AG09309 (cell line): ENCODE data around the gene VSTM2B.
A peak's percentile ranks its signal among the peaks of the same experiment; 100 is the strongest.

ENCODE experiments used
- DNase-seq: peaks from one replicate; pipeline ENCODE4 v3.0.0-alpha.2; 2010; ENCODE audit warnings: low read depth
- H3K4me3 ChIP-seq: 2 replicates; pipeline ENCODE4 v1.5.1; 2011; ENCODE audit warnings: mild to moderate bottlenecking, low read depth, low read length, moderate library complexity; ENCODE audit not compliant: control insufficient read depth
- CTCF ChIP-seq: IDR thresholded peaks from 2 replicates; pipeline ENCODE4 v1.5.1; 2011; ENCODE audit warnings: mild to moderate bottlenecking, low read depth, low read length, inconsistent platforms; ENCODE audit not compliant: insufficient read depth, control insufficient read depth; ENCODE audit errors: missing control alignments

Gene VSTM2B

GRCh38 chr19:29603308-29603707 lies 77.5 kb downstream of the VSTM2B start:
- TF ChIP-seq CTCF, result no peak
- H3K4me3 ChIP-seq, result no peak overlapping the region
- no peak for DNase-seq

- no peak for TF ChIP-seq CTCF
- H3K4me3 ChIP-seq, result peak within 1 kb of the TSS; percentile 93
- peak; percentile 72 for DNase-seq
Observed at GRCh38 chr19:29605653-29606419, 80.0 kb downstream of the VSTM2B start, which contains the start of gene POP4. Gene POP4 (plus strand): TSS chr19:29606283. CDS start chr19:29606319, 36 bp downstream.

GRCh38 chr19:29606420-29606747 lies 80.6 kb downstream of the VSTM2B start:
- H3K4me3 ChIP-seq, result peak overlapping the region; percentile 93
- DNase-seq, result no peak
- TF ChIP-seq CTCF, result no peak

- H3K4me3 ChIP-seq, result no peak overlapping the region
- DNase-seq, result no peak
- no peak for TF ChIP-seq CTCF
Observed at GRCh38 chr19:29609636-29610035, 83.8 kb downstream of the VSTM2B start.

GRCh38 chr19:29610213-29610573 lies 84.4 kb downstream of the VSTM2B start:
- TF ChIP-seq CTCF, result no peak
- no peak overlapping the region for H3K4me3 ChIP-seq
- DNase-seq, result no peak

GRCh38 chr19:29610574-29611271 lies 84.9 kb downstream of the VSTM2B start:
- peak; percentile 93 for TF ChIP-seq CTCF
- no peak overlapping the region for H3K4me3 ChIP-seq
- DNase-seq, result peak; percentile 47
